ENCODE measurements around the gene RCAN2. TPM values are rescaled to one million over a fixed set of nuclear protein-coding genes. Genes with fewer than 3 reads are reported as not detected.

Gene RCAN2
- total RNA-seq, 1 experiment from 2014 or later = 3.7 TPM

DNA sequence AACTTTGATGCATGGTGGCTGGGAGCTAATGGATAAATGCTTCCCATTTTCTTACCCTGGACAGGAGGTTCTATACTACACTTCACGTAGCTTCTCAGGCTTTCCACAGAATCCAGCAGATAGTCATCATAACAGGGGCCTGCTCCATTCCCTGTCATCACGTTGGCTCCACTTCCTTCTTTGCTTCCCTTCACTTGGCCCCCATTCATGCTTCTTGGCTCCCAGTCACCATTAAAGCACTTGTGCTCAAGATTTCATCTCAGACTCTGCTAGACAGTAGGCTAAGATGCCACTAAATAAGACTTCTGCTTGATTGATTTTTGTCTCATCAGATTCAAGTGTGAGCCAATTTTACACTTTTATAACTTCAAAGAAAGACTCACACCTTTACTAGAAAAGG, 186.0 kb downstream of the RCAN2 start:
- TF ChIP-seq, protein P1, sequence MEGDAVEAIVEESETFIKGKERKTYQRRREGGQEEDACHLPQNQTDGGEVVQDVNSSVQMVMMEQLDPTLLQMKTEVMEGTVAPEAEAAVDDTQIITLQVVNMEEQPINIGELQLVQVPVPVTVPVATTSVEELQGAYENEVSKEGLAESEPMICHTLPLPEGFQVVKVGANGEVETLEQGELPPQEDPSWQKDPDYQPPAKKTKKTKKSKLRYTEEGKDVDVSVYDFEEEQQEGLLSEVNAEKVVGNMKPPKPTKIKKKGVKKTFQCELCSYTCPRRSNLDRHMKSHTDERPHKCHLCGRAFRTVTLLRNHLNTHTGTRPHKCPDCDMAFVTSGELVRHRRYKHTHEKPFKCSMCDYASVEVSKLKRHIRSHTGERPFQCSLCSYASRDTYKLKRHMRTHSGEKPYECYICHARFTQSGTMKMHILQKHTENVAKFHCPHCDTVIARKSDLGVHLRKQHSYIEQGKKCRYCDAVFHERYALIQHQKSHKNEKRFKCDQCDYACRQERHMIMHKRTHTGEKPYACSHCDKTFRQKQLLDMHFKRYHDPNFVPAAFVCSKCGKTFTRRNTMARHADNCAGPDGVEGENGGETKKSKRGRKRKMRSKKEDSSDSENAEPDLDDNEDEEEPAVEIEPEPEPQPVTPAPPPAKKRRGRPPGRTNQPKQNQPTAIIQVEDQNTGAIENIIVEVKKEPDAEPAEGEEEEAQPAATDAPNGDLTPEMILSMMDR (IDR thresholded peaks at IDR 0.05; ENCODE audit: unreplicated experiment) = no peak
- no peaks in the 10 kb centered on the region for H3K36me3 Mint-ChIP-seq (ENCODE audit: insufficient read depth, unreplicated experiment)
- CTCF ChIA-PET = no interaction called here
- H3K9me3 Mint-ChIP-seq (ENCODE audit: low read depth, unreplicated experiment) = peaks cover 3% of the 10 kb centered on the region
- H3K4me3 Mint-ChIP-seq (ENCODE audit: low read depth, unreplicated experiment) = no peak overlapping the region
- no peak for DNase-seq
- H3K27me3 Mint-ChIP-seq (ENCODE audit: unreplicated experiment) = peaks cover 29% of the 10 kb centered on the region
- H3K4me1 Mint-ChIP-seq (ENCODE audit: low read depth, unreplicated experiment) = no peaks in the 10 kb centered on the region
- intact Hi-C loops (cut with micrococcal nuclease; ENCODE audit: unreplicated experiment) = no loop called here
- H3K27ac Mint-ChIP-seq (ENCODE audit: unreplicated experiment) = no peak overlapping the region
- no TSS peak for BruUV-seq (replicated peaks)

DNA sequence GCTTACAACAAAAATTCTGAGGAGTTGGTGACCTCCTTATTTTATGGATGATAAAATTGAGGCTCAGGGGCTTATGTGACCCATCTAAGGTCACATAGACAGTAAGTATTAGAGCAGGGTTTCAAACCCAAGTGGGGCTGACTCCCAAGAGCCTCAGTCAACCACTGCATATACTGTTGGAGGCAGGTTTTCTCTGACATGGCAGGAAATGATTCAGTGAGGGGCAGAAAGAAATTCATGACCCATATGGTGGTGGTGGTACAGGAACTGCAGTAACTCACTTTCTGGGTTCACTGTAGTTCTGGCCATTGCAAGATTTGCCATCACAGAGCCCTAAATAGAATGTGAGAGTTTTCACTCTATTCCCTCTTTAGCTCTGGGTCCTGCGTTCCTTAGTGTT, 188.4 kb downstream of the RCAN2 start:
- Mint-ChIP-seq H3K27me3 (ENCODE audit: unreplicated experiment) (peaks cover 29% of the 10 kb centered on the region), H3K27ac (ENCODE audit: unreplicated experiment) (no peak overlapping the region), H3K4me1 (ENCODE audit: low read depth, unreplicated experiment) (no peaks in the 10 kb centered on the region), H3K9me3 (ENCODE audit: low read depth, unreplicated experiment) (peaks cover 3% of the 10 kb centered on the region), H3K4me3 (ENCODE audit: low read depth, unreplicated experiment) (no peak overlapping the region), H3K36me3 (ENCODE audit: insufficient read depth, unreplicated experiment) (no peaks in the 10 kb centered on the region)
- CTCF ChIA-PET = no interaction called here
- no peak for DNase-seq
- intact Hi-C loops (cut with micrococcal nuclease; ENCODE audit: unreplicated experiment) = no loop called here
- TF ChIP-seq, protein P1 (IDR thresholded peaks at IDR 0.05; ENCODE audit: unreplicated experiment) = no peak
- BruUV-seq (replicated peaks) = no TSS peak

DNA sequence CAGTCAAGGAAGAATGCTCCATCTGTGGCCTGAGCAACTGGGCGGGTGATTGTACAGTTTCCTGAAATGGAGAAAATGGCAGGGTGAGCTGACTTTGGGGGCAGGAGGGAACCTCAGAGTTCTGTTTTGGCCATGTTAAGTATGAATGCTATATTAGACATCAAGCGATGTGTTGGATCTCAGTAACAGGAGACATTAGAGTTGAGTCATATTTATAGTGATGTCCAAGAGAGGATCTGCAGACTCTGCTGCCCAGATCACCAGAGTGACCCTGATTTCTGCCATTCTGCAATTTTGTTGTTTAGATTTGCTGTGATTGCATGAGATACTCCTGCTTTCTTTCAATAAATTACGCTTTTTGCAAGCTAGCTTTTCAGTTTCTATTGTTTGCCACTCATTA, 189.1 kb downstream of the RCAN2 start:
- BruUV-seq (replicated peaks) = no TSS peak
- H3K36me3 Mint-ChIP-seq (ENCODE audit: insufficient read depth, unreplicated experiment) = no peaks in the 10 kb centered on the region
- H3K4me3 Mint-ChIP-seq (ENCODE audit: low read depth, unreplicated experiment) = no peak overlapping the region
- H3K27ac Mint-ChIP-seq (ENCODE audit: unreplicated experiment) = no peak overlapping the region
- H3K4me1 Mint-ChIP-seq (ENCODE audit: low read depth, unreplicated experiment) = no peaks in the 10 kb centered on the region
- TF ChIP-seq, protein P1 (IDR thresholded peaks at IDR 0.05; ENCODE audit: unreplicated experiment) = no peak
- no peak for DNase-seq
- CTCF ChIA-PET = no interaction called here
- H3K27me3 Mint-ChIP-seq (ENCODE audit: unreplicated experiment) = peaks cover 29% of the 10 kb centered on the region
- H3K9me3 Mint-ChIP-seq (ENCODE audit: low read depth, unreplicated experiment) = peaks cover 3% of the 10 kb centered on the region
- intact Hi-C loops (cut with micrococcal nuclease; ENCODE audit: unreplicated experiment) = no loop called here

DNA sequence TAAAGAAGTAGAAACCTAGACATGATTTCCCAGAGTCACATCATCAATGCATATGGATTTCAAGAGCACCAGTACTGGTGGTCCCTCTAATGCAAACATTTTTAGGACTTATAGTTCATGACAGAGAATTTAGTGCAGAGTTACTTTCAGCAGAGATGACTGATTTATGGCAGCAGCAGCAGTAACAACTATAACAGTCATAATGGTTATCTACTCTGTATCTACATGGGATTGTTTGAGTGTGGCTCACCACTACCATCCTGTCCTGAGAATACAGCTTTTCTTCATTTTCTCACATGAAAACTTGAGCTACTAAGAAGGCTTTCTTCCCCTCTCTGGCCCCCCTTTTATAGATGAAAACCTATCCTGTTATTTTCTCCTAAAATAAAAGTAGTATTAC, 192.0 kb downstream of the RCAN2 start:
- intact Hi-C loops (cut with micrococcal nuclease; ENCODE audit: unreplicated experiment) = no loop called here
- Mint-ChIP-seq H3K4me3 (ENCODE audit: low read depth, unreplicated experiment) (no peak overlapping the region), H3K27ac (ENCODE audit: unreplicated experiment) (no peak overlapping the region), H3K36me3 (ENCODE audit: insufficient read depth, unreplicated experiment) (no peaks in the 10 kb centered on the region), H3K4me1 (ENCODE audit: low read depth, unreplicated experiment) (no peaks in the 10 kb centered on the region), H3K9me3 (ENCODE audit: low read depth, unreplicated experiment) (peaks cover 6% of the 10 kb centered on the region), H3K27me3 (ENCODE audit: unreplicated experiment) (peaks cover 34% of the 10 kb centered on the region)
- CTCF ChIA-PET = no interaction called here
- DNase-seq = no peak
- BruUV-seq (replicated peaks) = no TSS peak
- TF ChIP-seq, protein P1 (IDR thresholded peaks at IDR 0.05; ENCODE audit: unreplicated experiment) = no peak

Measured in Calu3 (cell line).